HG03039 (cell line): ENCODE results near the gene NFASC.

ENCODE experiments used
- ATAC-seq: cut with Tn5 transposase; IDR thresholded peaks from one replicate; pipeline ENCODE4 v1.9.1; 2021; ENCODE audit warnings: mild to moderate bottlenecking, moderate library complexity; ENCODE audit not compliant: unreplicated experiment

NFASC gene

GRCh38 chr1:204870160-204870912, at the start of gene NFASC:
Gene NFASC, plus strand, starts transcription at chr1:204870862. Its CDS starts 73,454 bp downstream, at chr1:204944316.
- no peak for ATAC-seq

GRCh38 chr1:204821476-204821875, 49.2 kb upstream of the NFASC start:
- ATAC-seq = no peak

DNA sequence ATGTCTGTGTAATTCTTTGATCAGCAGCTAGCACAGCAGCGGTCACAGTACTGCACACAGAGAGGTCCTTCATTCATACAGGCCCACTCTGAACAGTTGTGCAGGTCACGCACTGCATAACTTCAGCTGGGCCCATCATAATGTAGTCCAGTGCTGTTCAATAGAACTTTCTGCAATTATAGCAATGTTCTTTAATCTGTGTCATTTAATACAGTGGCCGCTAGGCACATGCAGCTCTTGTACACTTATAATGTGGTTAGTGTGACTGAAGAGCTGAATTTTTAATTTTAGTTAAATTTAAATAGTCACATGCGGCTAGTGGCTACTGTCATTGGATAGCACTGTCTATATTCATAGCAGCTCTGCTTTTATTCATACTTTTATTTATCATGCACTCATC, 48.7 kb upstream of the NFASC start:
- no peak for ATAC-seq

DNA sequence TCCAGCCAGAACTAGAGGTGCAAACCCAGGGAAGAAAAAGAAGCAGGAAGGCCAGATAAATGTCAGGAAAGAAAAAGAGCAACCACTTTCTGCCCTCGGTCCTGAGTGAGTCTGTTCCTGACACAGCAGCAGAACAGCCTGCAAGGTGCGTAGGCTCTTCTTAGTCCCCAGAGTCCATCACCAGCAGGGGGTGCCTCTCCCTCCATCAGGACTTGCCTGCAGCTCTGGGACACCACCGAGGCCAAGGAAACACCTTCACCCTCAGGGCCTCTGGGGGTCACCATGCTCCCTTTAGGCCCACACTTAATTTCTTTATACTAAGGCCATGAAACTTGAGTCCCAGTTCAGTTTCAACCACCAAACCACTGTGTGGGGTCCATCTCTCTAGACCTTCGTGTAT, 43.7 kb upstream of the NFASC start:
- no peak for ATAC-seq

GRCh38 chr1:204828352-204828850, 42.3 kb upstream of the NFASC start:
- ATAC-seq = no peak

DNA sequence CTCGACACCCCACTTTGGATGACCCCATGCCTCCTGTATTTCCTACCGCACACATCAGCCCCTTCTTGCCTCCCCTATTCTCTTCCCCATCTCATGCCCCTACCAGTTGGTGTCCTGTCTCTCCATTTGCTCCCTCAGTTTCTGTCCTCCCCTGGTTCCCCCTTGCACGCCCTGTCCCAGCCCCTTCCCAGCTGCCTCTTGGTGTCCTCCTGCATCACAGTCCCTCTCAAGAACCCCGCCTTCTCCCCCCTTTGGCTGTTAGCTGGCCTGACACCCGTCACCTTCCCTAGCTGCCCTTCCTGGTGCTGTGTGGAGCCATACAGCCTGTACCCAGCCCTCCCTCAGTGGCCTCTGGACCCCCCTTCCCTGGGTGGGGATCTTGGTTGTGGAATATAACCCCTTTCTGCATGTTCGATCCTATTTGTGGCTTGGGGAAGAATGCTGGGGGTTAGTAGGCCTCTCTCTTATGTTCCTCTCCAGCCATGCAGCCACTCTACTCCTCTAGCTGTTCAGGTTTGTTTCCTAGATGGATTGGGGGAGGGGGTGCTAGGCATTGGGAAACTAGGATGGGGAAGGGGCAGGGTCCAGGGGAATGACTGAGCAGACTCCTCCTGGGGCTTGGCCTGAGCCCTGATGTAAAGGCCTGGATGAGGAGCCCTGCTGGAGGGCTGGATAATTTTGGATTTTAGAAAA, 41.4 kb upstream of the NFASC start:
- no peak for ATAC-seq

DNA sequence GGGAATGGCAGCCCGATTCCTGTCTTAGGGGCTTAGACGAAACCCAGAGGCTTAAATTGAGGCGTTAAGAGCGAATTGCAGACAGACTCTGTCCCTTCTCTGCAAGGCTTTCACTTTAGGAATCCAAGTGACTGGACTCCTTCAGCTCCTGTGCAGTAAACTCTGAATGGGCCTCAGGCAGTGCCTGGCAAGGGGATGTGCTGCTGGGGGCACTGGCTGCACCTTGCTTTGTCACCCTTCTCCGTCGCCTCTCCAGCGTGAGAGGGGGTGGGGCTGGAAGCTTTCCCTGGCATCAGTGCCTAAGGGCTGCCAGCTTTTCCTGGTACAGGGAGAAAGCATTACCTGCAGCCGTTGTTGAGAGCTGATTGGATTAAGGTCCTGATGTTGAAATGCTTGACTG, 39.9 kb upstream of the NFASC start:
- ATAC-seq = no peak

- no peak for ATAC-seq
Measured at GRCh38 chr1:204831186-204831585, 39.5 kb upstream of the NFASC start.

GRCh38 chr1:204834336-204834735, 36.3 kb upstream of the NFASC start:
- no peak for ATAC-seq

DNA sequence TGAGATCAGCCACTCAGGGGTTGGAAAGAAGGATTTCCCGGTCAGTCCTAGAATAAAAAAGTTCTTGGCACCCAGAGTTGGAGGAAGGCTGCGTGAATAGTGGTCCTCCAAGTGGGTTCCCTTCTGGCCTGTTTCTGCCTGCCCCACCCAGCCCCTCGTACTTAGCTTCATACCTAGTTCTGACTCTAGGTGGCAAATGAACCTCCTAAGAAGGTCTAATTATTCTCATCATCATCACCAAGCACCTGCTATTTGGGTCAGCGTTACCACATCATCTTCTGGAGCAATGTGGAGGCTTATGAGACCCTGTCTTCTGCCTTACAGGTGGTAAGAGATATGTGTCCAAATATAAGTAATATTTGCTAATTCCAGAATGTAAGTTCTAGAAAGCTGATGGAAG, 35.9 kb upstream of the NFASC start:
- no peak for ATAC-seq

DNA sequence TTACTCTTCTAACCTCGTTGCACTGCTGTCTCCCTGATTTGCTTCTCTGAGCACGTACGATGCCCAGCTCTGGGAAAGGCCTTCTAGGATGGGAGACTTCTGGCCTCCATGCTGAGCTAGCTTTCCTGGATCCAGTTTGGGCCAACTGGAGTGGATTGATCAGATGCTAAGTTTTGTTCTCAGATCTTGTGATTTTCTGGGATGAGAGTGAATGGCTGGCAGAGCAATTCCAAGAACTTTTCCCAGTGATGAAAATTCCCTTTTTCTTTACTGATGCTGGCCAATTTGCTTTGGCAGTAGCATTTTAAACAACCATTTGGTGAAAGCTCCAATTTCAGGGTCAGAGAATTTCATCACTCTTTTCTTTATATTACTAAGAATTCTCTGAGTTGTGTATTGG, 34.9 kb upstream of the NFASC start:
- ATAC-seq = no peak

DNA sequence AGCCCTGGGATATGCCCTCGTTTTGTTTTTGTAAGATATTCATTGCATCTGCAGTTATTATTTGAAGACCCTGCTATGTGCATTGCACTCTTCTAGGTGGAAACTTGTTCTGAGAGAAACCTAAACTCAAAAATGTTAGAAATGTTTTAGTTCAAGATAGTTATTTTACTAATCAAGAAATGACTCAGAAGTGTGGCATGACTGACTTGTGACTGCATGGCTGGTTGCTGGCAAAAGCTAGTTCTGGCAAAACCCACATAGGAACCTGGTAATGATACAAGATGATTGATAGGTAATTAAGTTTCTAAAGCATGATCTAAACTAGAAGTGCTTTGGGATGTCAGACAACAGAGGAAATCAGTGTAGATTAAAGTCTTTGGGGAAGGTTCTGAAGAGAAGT, 33.8 kb upstream of the NFASC start:
- ATAC-seq = no peak

GRCh38 chr1:204837440-204838084, 33.1 kb upstream of the NFASC start:
- no peak for ATAC-seq

- no peak for ATAC-seq
Measured at GRCh38 chr1:204841316-204841715, 29.3 kb upstream of the NFASC start.

DNA sequence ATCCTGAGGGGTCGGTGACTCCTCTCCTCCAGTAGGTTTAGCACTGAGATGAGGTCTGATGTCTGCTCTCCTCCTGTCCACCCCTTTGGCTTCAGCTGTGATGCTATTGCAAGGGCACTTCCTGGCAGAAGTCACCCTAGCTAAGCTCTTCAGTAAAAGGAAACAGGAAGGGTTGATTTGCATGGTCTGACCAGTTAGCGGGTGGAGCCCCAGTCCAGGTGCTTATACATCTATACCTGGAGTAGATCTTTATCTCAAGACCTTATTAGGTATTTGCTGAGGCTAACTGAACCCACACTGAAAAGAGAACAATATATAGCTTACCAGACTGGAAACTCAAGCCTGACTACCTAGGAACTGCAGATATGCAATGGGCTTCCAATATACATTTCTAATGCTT, 28.9 kb upstream of the NFASC start:
- no peak for ATAC-seq

DNA sequence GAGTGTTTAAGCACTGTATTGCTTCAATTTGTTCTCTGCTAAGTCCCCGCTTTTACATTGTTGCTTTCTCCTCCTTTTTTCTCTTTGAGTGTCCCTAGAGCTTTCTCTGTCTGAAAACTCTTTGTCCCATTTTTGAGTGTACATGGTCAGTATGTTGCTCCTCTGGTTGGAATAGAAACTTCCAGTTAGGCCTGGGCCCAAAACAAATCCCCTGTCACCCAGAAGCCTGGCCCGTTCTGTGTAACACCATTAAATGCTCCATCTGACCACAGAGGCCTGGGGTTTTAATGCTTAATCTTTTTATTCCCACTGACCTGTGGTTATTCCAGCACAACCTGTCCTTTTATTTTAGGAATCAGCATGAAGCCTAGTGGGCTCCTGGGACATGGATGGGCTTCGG, 28.3 kb upstream of the NFASC start:
- ATAC-seq = no peak

GRCh38 chr1:204842892-204843291, 27.8 kb upstream of the NFASC start:
- no peak for ATAC-seq

- no peak for ATAC-seq
Measured at GRCh38 chr1:204846546-204846945, 24.1 kb upstream of the NFASC start.

GRCh38 chr1:204848579-204848978, 22.1 kb upstream of the NFASC start:
- no peak for ATAC-seq

DNA sequence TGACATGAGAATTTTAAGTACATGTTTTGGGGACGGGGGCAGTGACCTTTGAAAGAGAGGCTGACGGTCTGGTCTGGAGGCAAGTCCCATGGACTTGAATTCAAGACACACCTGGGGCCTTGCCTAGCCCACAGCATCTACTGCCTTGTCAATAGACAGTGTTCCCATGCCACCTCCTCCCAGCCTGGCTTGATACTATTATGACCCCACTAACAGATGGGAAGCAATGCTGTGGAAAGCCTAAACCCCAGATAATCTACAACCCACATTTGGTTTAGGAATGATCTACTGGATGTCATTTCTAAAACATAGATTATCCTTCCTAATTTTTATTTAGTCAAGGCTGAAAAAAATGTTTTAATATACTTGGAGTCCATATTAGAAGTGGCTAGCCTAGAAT, 17.8 kb upstream of the NFASC start:
- ATAC-seq = no peak

GRCh38 chr1:204853436-204853835, 17.2 kb upstream of the NFASC start:
- no peak for ATAC-seq

DNA sequence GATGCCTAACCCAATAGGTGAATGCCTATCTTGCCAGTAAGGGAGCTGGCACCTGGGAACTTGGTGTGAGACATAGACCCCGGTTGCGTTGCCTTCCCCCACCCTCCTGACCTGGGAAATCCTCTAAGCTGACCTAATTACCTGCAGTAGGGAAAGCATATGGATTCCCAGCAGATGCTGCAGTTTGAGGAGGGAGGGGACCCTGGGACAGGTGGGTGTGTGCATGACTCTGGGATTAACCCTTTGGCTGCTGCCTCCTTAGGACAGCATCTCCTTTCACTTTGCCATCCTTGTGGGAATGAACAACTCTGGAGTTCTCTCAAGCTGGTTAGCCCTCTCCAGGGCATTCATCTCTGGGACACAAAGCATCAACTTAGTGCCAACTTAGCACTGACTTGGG, 16.4 kb upstream of the NFASC start:
- ATAC-seq = no peak
